ENCODE data around the gene INAVA. TPM values are rescaled to one million over a fixed set of nuclear protein-coding genes. Genes with fewer than 3 reads are reported as not detected.

Gene INAVA
- total and polyA plus RNA-seq, 2 of the 13 experiments (the other 11 are each of a cell fraction or from before 2014, with no cell fraction given), result 6.0 to 13.5 TPM

DNA sequence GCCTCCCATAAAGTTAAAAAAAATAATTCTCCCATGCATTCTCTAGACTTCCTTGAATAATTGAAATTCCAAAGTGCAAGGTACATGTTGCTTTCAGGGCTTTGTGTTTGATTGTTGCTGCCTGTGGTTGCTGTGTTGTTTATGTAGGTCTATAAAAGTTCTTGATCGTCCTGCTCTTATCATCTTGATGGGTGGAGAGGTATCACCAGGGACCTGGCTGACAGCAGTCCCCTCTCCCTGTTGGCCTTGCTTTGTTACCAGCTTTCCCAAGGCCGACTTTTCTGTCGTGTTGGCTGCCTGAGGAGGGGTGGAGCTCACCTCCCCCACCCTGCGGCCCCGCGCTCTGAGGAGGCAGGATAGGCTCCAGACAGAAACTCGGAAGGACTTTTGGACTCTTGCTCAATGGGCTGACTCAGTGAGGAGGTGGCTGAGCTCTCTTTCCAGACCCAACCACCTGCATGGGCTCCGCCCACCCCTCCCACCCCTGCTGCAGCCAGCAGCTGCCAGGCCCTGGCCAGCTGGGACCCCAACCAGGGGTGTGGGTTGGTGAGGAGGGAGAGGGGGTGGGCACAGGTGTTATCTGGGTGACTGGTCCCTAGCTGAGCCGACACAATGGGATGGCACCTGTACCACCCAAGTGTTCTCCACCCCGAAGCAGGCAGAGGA, 2.0 kb downstream of the INAVA start (continued):
- TF ChIP-seq, protein P1, sequence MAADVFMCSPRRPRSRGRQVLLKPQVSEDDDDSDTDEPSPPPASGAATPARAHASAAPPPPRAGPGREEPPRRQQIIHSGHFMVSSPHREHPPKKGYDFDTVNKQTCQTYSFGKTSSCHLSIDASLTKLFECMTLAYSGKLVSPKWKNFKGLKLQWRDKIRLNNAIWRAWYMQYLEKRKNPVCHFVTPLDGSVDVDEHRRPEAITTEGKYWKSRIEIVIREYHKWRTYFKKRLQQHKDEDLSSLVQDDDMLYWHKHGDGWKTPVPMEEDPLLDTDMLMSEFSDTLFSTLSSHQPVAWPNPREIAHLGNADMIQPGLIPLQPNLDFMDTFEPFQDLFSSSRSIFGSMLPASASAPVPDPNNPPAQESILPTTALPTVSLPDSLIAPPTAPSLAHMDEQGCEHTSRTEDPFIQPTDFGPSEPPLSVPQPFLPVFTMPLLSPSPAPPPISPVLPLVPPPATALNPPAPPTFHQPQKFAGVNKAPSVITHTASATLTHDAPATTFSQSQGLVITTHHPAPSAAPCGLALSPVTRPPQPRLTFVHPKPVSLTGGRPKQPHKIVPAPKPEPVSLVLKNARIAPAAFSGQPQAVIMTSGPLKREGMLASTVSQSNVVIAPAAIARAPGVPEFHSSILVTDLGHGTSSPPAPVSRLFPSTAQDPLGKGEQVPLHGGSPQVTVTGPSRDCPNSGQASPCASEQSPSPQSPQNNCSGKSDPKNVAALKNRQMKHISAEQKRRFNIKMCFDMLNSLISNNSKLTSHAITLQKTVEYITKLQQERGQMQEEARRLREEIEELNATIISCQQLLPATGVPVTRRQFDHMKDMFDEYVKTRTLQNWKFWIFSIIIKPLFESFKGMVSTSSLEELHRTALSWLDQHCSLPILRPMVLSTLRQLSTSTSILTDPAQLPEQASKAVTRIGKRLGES (CRISPR knock-in tag; IDR thresholded peaks at IDR 0.05; ENCODE audit: borderline replicate concordance), result no peak
- TF ChIP-seq FLYWCH1 (CRISPR knock-in tag; IDR thresholded peaks at IDR 0.05) (no peak), HMG20B (CRISPR knock-in tag; conservative IDR thresholded peaks at IDR 0.05) (peak; percentile 64; the same call in 1 of the 2 replicates), NR1H2 (CRISPR knock-in tag; IDR thresholded peaks at IDR 0.05; ENCODE audit: borderline replicate concordance, low read depth) (no peak), STAG1 (CRISPR knock-in tag; IDR thresholded peaks at IDR 0.05) (0 out of 2 replicates have a peak, but pooled peaks have one; percentile 3), ZNF782 (CRISPR knock-in tag; IDR thresholded peaks at IDR 0.05; ENCODE audit: borderline replicate concordance) (no peak; the same call in 1 of the 2 replicates), CBFB (CRISPR knock-in tag; IDR thresholded peaks at IDR 0.05) (no peak), NCOA2 (CRISPR knock-in tag; IDR thresholded peaks at IDR 0.05) (peak; percentile 91), IRX3 (CRISPR knock-in tag; IDR thresholded peaks at IDR 0.05; ENCODE audit: borderline replicate concordance, low read depth) (no peak), MAFK (conservative IDR thresholded peaks at IDR 0.05 in 1 of 2, IDR thresholded peaks at IDR 0.05 in 1 of 2; ENCODE audit: low read length in 2 of 2) (no peak), ZNF350 (CRISPR knock-in tag; IDR thresholded peaks at IDR 0.05; ENCODE audit: borderline replicate concordance, low read depth) (peak; percentile 86; the same call in 1 of the 2 replicates), ZNF746 (CRISPR knock-in tag; IDR thresholded peaks at IDR 0.05) (peak; percentile 95), ZNF335 (CRISPR knock-in tag; IDR thresholded peaks at IDR 0.05) (peak; percentile 47; the same call in 1 of the 2 replicates), FOXK2 (IDR thresholded peaks at IDR 0.05) (0 out of 2 replicates have a peak, but pooled peaks have one; percentile 15), RELA (CRISPR knock-in tag; IDR thresholded peaks at IDR 0.05) (no peak), RBM22 (optimal IDR thresholded peaks at IDR 0.05; ENCODE audit: low read length) (peak; percentile 86), SP5 (CRISPR knock-in tag; IDR thresholded peaks at IDR 0.05; ENCODE audit: borderline replicate concordance, low read depth) (peak; percentile 98)
- TF ChIP-seq, protein P2, sequence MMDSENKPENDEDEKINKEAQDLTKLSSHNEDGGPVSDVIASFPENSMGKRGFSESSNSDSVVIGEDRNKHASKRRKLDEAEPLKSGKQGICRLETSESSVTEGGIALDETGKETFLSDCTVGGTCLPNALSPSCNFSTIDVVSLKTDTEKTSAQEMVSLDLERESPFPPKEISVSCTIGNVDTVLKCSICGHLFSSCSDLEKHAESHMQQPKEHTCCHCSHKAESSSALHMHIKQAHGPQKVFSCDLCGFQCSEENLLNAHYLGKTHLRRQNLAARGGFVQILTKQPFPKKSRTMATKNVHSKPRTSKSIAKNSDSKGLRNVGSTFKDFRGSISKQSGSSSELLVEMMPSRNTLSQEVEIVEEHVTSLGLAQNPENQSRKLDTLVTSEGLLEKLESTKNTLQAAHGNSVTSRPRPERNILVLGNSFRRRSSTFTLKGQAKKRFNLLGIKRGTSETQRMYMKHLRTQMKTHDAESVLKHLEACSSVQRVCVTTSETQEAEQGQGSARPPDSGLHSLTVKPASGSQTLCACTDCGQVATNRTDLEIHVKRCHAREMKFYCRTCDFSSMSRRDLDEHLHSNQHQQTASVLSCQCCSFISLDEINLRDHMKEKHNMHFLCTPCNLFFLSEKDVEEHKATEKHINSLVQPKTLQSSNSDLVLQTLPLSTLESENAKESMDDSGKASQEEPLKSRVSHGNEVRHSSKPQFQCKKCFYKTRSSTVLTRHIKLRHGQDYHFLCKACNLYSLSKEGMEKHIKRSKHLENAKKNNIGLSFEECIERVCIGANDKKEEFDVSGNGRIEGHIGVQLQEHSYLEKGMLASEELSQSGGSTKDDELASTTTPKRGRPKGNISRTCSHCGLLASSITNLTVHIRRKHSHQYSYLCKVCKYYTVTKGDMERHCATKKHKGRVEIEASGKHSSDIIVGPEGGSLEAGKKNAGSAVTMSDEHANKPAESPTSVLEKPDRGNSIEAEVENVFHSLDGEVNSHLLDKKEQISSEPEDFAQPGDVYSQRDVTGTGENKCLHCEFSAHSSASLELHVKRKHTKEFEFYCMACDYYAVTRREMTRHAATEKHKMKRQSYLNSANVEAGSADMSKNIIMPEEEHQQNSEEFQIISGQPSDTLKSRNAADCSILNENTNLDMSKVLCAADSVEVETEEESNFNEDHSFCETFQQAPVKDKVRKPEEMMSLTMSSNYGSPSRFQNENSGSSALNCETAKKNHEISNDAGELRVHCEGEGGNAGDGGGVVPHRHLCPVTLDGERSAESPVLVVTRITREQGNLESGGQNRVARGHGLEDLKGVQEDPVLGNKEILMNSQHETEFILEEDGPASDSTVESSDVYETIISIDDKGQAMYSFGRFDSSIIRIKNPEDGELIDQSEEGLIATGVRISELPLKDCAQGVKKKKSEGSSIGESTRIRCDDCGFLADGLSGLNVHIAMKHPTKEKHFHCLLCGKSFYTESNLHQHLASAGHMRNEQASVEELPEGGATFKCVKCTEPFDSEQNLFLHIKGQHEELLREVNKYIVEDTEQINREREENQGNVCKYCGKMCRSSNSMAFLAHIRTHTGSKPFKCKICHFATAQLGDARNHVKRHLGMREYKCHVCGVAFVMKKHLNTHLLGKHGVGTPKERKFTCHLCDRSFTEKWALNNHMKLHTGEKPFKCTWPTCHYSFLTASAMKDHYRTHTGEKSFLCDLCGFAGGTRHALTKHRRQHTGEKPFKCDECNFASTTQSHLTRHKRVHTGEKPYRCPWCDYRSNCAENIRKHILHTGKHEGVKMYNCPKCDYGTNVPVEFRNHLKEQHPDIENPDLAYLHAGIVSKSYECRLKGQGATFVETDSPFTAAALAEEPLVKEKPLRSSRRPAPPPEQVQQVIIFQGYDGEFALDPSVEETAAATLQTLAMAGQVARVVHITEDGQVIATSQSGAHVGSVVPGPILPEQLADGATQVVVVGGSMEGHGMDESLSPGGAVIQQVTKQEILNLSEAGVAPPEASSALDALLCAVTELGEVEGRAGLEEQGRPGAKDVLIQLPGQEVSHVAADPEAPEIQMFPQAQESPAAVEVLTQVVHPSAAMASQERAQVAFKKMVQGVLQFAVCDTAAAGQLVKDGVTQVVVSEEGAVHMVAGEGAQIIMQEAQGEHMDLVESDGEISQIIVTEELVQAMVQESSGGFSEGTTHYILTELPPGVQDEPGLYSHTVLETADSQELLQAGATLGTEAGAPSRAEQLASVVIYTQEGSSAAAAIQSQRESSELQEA (CRISPR knock-in tag; IDR thresholded peaks at IDR 0.05; ENCODE audit: not compliant biosample characterization), result no peak
- TF ChIP-seq, protein P3, sequence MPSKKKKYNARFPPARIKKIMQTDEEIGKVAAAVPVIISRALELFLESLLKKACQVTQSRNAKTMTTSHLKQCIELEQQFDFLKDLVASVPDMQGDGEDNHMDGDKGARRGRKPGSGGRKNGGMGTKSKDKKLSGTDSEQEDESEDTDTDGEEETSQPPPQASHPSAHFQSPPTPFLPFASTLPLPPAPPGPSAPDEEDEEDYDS (CRISPR knock-in tag; IDR thresholded peaks at IDR 0.05), result 0 out of 2 replicates have a peak, but pooled peaks have one; percentile 29
